Measurements from ENCODE around the gene SPRTN. TPM values are rescaled to one million over a fixed set of nuclear protein-coding genes. Genes with fewer than 3 reads are reported as not detected.

SPRTN gene
- total and polyA plus RNA-seq, 2 of the 8 experiments (the other 6 are each of a cell fraction or from before 2014, with no cell fraction given) = 6.6 to 15.1 TPM

DNA sequence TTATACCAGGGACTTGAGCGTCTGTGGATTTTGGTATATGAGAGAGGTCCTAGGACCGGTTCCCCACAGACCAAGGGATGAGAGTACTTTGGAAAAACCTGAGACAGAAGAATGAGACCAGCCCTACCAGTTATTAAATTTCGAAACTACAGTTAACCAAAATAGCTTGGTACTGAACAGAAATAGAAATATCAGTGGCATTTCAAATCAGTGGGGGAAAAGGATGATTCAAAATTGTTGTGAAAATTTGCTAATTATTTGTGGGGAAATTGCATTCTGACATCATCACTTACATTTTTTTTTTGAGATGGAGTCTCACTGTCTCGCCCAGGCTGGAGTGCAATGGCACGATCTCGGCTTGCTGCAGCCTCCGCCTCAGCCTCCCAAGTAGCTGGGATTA is 8.6 kb upstream of the SPRTN start:
- DNase-seq (ENCODE audit: low read depth in 1 of 2, low spot score in 2 of 2) (no peak), FAIRE-seq (no peak)
- H3K23ac ChIP-seq (ENCODE audit: insufficient read length) = no peak overlapping the region
- no peaks in the 10 kb centered on the region for H3K79me1 ChIP-seq (ENCODE audit: low read depth, low read length)
- peaks cover 0 to 18% of the 10 kb centered on the region in 2 experiments; a peak in 2 of 4 replicates for H3K79me2 ChIP-seq (ENCODE audit: control insufficient read depth in 1 of 2, insufficient read depth in 2 of 2, low read length in 2 of 2)
- 85% methylated on average over 7 of the region's 7 CpGs; no CpG with 5 or more reads in 1 of the 2 experiments for WGBS, 2 experiments (ENCODE audit: extremely low coverage in 1 of 2, insufficient coverage in 1 of 2, insufficient read length in 1 of 2, insufficient replicate concordance in 2 of 2, low coverage in 1 of 2, low lambda C conversion rate in 2 of 2, missing lambda C conversion rate in 1 of 2)
- no peak overlapping the region for H3K9ac ChIP-seq (replicated peaks in 1 of 4; ENCODE audit: extremely low read depth in 1 of 4, low read depth in 3 of 4, low read length in 3 of 4)
- POLR2A ChIA-PET (ENCODE audit: partially characterized antibody) = no interaction called here
- no peak overlapping the region for H4K91ac ChIP-seq (replicated peaks; ENCODE audit: insufficient read length, low read length)
- no peak overlapping the region for H3K56ac ChIP-seq (replicated peaks; ENCODE audit: insufficient read length, low read depth, low read length)
- H3K4me2 ChIP-seq (ENCODE audit: insufficient read depth in 1 of 2, low read depth in 2 of 2, low read length in 2 of 2) = no peak overlapping the region
- no peaks in the 10 kb centered on the region for H3K27me3 ChIP-seq (replicated peaks in 1 of 4; ENCODE audit: control insufficient read depth in 3 of 4, extremely low read depth in 1 of 4, insufficient read depth in 3 of 4, low read length in 3 of 4)
- H3K18ac ChIP-seq (ENCODE audit: extremely low read depth, low read length) = no peak overlapping the region
- H3K36me3 ChIP-seq (ENCODE audit: control insufficient read depth in 2 of 4, insufficient read depth in 4 of 4, low read length in 3 of 4) = no peaks in the 10 kb centered on the region
- H3K4me3 ChIP-seq (ENCODE audit: extremely low read depth in 1 of 4, insufficient read depth in 2 of 4, low read depth in 3 of 4, low read length in 4 of 4) = no peak overlapping the region
- no peak overlapping the region for H2BK15ac ChIP-seq (ENCODE audit: low read length)
- no peak overlapping the region for H2AFZ ChIP-seq (ENCODE audit: low read length)
- H2BK12ac ChIP-seq (ENCODE audit: low read depth, low read length) = no peak overlapping the region
- H4K8ac ChIP-seq (ENCODE audit: extremely low read depth, insufficient read depth, low read length) = no peak overlapping the region
- H2BK120ac ChIP-seq (replicated peaks; ENCODE audit: low read depth, low read length) = no peak overlapping the region
- no peaks in the 10 kb centered on the region for H3K9me3 ChIP-seq (ENCODE audit: insufficient read depth in 2 of 2, low read depth in 1 of 2, low read length in 1 of 2)
- H3K4me1 ChIP-seq (replicated peaks in 1 of 4; ENCODE audit: control insufficient read depth in 3 of 4, insufficient read depth in 4 of 4, low read length in 3 of 4) = no peaks in the 10 kb centered on the region
- H2BK5ac ChIP-seq (ENCODE audit: low read depth, low read length) = no peak overlapping the region
- no peak overlapping the region for H4K5ac ChIP-seq (ENCODE audit: insufficient read length, low read depth, low read length)
- no peak overlapping the region for H2BK20ac ChIP-seq (ENCODE audit: low read length)
- no peak overlapping the region for H2AK5ac ChIP-seq (ENCODE audit: low read depth, low read length)
- no peaks in the 10 kb centered on the region for H3K23me2 ChIP-seq (ENCODE audit: low read depth, low read length)
- no peak overlapping the region for H3K27ac ChIP-seq (ENCODE audit: low read depth, low read length)
- CTCF ChIA-PET (ENCODE audit: partially characterized antibody) = interaction anchor here (0.7 kb wide), 1 partner anchor 12 kb away, joined by 3 read pairs; no protein-coding TSS in a partner anchor
- no peak overlapping the region for H3K14ac ChIP-seq (ENCODE audit: insufficient read length)
- peaks cover 2 to 3% of the 10 kb centered on the region in 2 experiments for H4K20me1 ChIP-seq (replicated peaks in 1 of 2; ENCODE audit: control insufficient read depth in 1 of 2, insufficient read depth in 2 of 2, low read length in 2 of 2)
- H3K4ac ChIP-seq (replicated peaks; ENCODE audit: insufficient read length, low read depth, low read length) = no peak overlapping the region
- TF ChIP-seq SIN3A (conservative IDR thresholded peaks at IDR 0.05 in 1 of 2, IDR thresholded peaks at IDR 0.05 in 1 of 2; ENCODE audit: low read depth in 1 of 2, low read length in 2 of 2) (no peak), CHD2 (IDR thresholded peaks at IDR 0.05; ENCODE audit: low read length) (no peak), SUZ12 (IDR thresholded peaks at IDR 0.05; ENCODE audit: low read length) (no peak), HDAC2 (IDR thresholded peaks at IDR 0.05; ENCODE audit: borderline replicate concordance in 1 of 2, low read depth in 2 of 2, low read length in 2 of 2) (no peak), YY1 (IDR thresholded peaks at IDR 0.05; ENCODE audit: low read depth, low read length) (no peak), NRF1 (IDR thresholded peaks at IDR 0.05; ENCODE audit: low read depth, low read length) (no peak), TBP (IDR thresholded peaks at IDR 0.05; ENCODE audit: low read depth, low read length) (no peak), BRCA1 (IDR thresholded peaks at IDR 0.05; ENCODE audit: low read depth, low read length) (no peak), ASH2L (IDR thresholded peaks at IDR 0.05; ENCODE audit: low read length) (no peak)
- TF ChIP-seq, protein P1, sequence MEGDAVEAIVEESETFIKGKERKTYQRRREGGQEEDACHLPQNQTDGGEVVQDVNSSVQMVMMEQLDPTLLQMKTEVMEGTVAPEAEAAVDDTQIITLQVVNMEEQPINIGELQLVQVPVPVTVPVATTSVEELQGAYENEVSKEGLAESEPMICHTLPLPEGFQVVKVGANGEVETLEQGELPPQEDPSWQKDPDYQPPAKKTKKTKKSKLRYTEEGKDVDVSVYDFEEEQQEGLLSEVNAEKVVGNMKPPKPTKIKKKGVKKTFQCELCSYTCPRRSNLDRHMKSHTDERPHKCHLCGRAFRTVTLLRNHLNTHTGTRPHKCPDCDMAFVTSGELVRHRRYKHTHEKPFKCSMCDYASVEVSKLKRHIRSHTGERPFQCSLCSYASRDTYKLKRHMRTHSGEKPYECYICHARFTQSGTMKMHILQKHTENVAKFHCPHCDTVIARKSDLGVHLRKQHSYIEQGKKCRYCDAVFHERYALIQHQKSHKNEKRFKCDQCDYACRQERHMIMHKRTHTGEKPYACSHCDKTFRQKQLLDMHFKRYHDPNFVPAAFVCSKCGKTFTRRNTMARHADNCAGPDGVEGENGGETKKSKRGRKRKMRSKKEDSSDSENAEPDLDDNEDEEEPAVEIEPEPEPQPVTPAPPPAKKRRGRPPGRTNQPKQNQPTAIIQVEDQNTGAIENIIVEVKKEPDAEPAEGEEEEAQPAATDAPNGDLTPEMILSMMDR (IDR thresholded peaks at IDR 0.05; ENCODE audit: control extremely low read depth in 1 of 3, insufficient read depth in 1 of 3, low read depth in 1 of 3, low read length in 3 of 3) = no peak
- TF ChIP-seq, protein P2, sequence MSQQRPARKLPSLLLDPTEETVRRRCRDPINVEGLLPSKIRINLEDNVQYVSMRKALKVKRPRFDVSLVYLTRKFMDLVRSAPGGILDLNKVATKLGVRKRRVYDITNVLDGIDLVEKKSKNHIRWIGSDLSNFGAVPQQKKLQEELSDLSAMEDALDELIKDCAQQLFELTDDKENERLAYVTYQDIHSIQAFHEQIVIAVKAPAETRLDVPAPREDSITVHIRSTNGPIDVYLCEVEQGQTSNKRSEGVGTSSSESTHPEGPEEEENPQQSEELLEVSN (IDR thresholded peaks at IDR 0.05) = no peak
